H9 (cell line): ENCODE results near the gene ZWILCH. TPM values are rescaled to one million over a fixed set of nuclear protein-coding genes. Genes with fewer than 3 reads are reported as not detected.

Experiments
- DNase-seq: peaks from one replicate; pipeline ENCODE4 v3.0.0-alpha.2; 2017
- H2AFZ ChIP-seq: one replicate; pipeline ENCODE4 v1.6.1; 2013; ENCODE audit warnings: mild to moderate bottlenecking, low read length, control low read depth, moderate library complexity
- H2AK5ac ChIP-seq: 2 replicates; pipeline ENCODE4 v1.6.1; 2013; ENCODE audit warnings: low read length, control low read depth, mixed read lengths; ENCODE audit not compliant: insufficient read length
- H2BK120ac ChIP-seq: one replicate; pipeline ENCODE4 v1.6.1; 2013; ENCODE audit warnings: low read depth, mild to moderate bottlenecking, low read length, control low read depth, inconsistent platforms; ENCODE audit not compliant: poor library complexity, severe bottlenecking
- H2BK12ac ChIP-seq: 2 replicates; pipeline ENCODE4 v1.6.1; 2013; ENCODE audit warnings: low read length, control low read depth, mixed read lengths, low read depth; ENCODE audit not compliant: insufficient read length
- H2BK15ac ChIP-seq: 2 replicates; pipeline ENCODE4 v1.6.1; 2013; ENCODE audit warnings: low read depth, low read length, control low read depth
- H2BK20ac ChIP-seq: one replicate; pipeline ENCODE4 v1.6.1; 2013; ENCODE audit warnings: low read depth, mild to moderate bottlenecking, low read length, control low read depth, inconsistent platforms; ENCODE audit not compliant: poor library complexity, severe bottlenecking
- H2BK5ac ChIP-seq: 2 replicates; pipeline ENCODE4 v1.6.1; 2013; ENCODE audit warnings: low read length, control low read depth, mixed read lengths; ENCODE audit not compliant: insufficient read length
- H3K14ac ChIP-seq: 2 replicates; pipeline ENCODE4 v1.6.1; 2013; ENCODE audit warnings: low read length, control low read depth; ENCODE audit not compliant: insufficient read depth
- H3K18ac ChIP-seq: 2 replicates; pipeline ENCODE4 v1.6.1; 2013; ENCODE audit warnings: low read depth, mild to moderate bottlenecking, mixed read lengths, low read length, control low read depth; ENCODE audit not compliant: insufficient read length
- H3K23ac ChIP-seq: 2 replicates; pipeline ENCODE4 v1.6.1; 2013; ENCODE audit warnings: low read length, control low read depth, mixed read lengths, low read depth; ENCODE audit not compliant: insufficient read length
- H3K23me2 ChIP-seq: 2 replicates; pipeline ENCODE4 v1.6.1; 2013; ENCODE audit warnings: low read depth, mild to moderate bottlenecking, mixed read lengths, low read length, control low read depth; ENCODE audit not compliant: insufficient read length, poor library complexity, severe bottlenecking
- H3K27ac ChIP-seq: 2 replicates; pipeline ENCODE4 v1.5.1; 2013; ENCODE audit warnings: low read length, control low read depth, mixed read lengths, low read depth; ENCODE audit not compliant: insufficient read length
- H3K27me3 ChIP-seq: 2 replicates; pipeline ENCODE4 v1.6.1; 2013; ENCODE audit warnings: low read length, control low read depth, inconsistent platforms; ENCODE audit not compliant: insufficient read depth
- H3K4ac ChIP-seq: 2 replicates; pipeline ENCODE4 v1.6.1; 2013; ENCODE audit warnings: low read depth, mild to moderate bottlenecking, control low read depth, inconsistent platforms, low read length, moderate library complexity
- H3K4me1 ChIP-seq: 2 replicates; pipeline ENCODE4 v1.6.1; 2013; ENCODE audit warnings: low read length, control low read depth, inconsistent platforms; ENCODE audit not compliant: insufficient read depth
- H3K4me2 ChIP-seq: 2 replicates; pipeline ENCODE4 v1.6.1; 2013; ENCODE audit warnings: low read length, control low read depth, mixed read lengths; ENCODE audit not compliant: insufficient read length, insufficient read depth
- H3K56ac ChIP-seq: 2 replicates; pipeline ENCODE4 v1.6.1; 2013; ENCODE audit warnings: low read depth, mild to moderate bottlenecking, mixed read lengths, low read length, control low read depth; ENCODE audit not compliant: insufficient read length
- H3K79me1 ChIP-seq: 2 replicates; pipeline ENCODE4 v1.6.1; 2013; ENCODE audit warnings: low read depth, mild to moderate bottlenecking, moderate library complexity, low read length, control low read depth, inconsistent platforms; ENCODE audit not compliant: insufficient read depth, poor library complexity, severe bottlenecking
- H3K79me2 ChIP-seq: 2 replicates; pipeline ENCODE4 v1.6.1; 2013; ENCODE audit warnings: low read length, control low read depth, inconsistent platforms; ENCODE audit not compliant: insufficient read depth
- H3K9ac ChIP-seq: 2 replicates; pipeline ENCODE4 v1.6.1; 2013; ENCODE audit warnings: low read length, control low read depth, mixed read lengths; ENCODE audit not compliant: insufficient read length; ENCODE audit errors: extremely low read depth
- H3K9me3 ChIP-seq: one replicate; pipeline ENCODE4 v1.6.1; 2013; ENCODE audit warnings: low read depth, low read length, inconsistent platforms; ENCODE audit not compliant: control insufficient read depth
- H3T11ph ChIP-seq: one replicate; pipeline ENCODE4 v1.6.1; 2013; ENCODE audit warnings: mild to moderate bottlenecking, low read length, control low read depth, inconsistent platforms
- H4K20me1 ChIP-seq: one replicate; pipeline ENCODE4 v1.6.1; 2013; ENCODE audit not compliant: control insufficient read depth, insufficient read length, insufficient read depth
- H4K5ac ChIP-seq: 2 replicates; pipeline ENCODE4 v1.6.1; 2013; ENCODE audit warnings: low read depth, mild to moderate bottlenecking, mixed read lengths, low read length, control low read depth; ENCODE audit not compliant: insufficient read length
- H4K8ac ChIP-seq: replicated peaks from 2 replicates; pipeline ENCODE4 v1.6.1; 2013; ENCODE audit warnings: low read length, control low read depth, mixed read lengths, low read depth; ENCODE audit not compliant: insufficient read length
- H4K91ac ChIP-seq: 2 replicates; pipeline ENCODE4 v1.6.1; 2013; ENCODE audit warnings: low read depth, mild to moderate bottlenecking, moderate library complexity, mixed read lengths, low read length, control low read depth; ENCODE audit not compliant: insufficient read length
- H3K27ac Mint-ChIP-seq, 3 experiments: 2 replicates in 2 of 3; 3 replicates in 1 of 3; pipeline ENCODE4 v1.8.0; 2020 to 2021; ENCODE audit warnings: mixed read lengths in 3 of 3, mild to moderate bottlenecking in 1 of 3, moderate library complexity in 1 of 3
- H3K27me3 Mint-ChIP-seq: 2 replicates; pipeline ENCODE4 v1.8.0; 2021; ENCODE audit warnings: low read depth, mild to moderate bottlenecking, moderate library complexity, mixed read lengths
- H3K36me3 Mint-ChIP-seq, 3 experiments: 2 replicates in 2 of 3; 3 replicates in 1 of 3; pipeline ENCODE4 v1.8.0; 2020 to 2021; ENCODE audit warnings: low read depth in 3 of 3, mixed read lengths in 3 of 3; ENCODE audit not compliant: insufficient read depth in 1 of 3
- H3K4me1 Mint-ChIP-seq, 2 experiments: 2 replicates each; pipeline ENCODE4 v1.8.0; 2020; ENCODE audit warnings: mixed read lengths in 2 of 2
- H3K4me3 Mint-ChIP-seq, 2 experiments: 2 replicates in 1 of 2; 3 replicates in 1 of 2; pipeline ENCODE4 v1.8.0; 2020 to 2021; ENCODE audit warnings: mild to moderate bottlenecking in 2 of 2, mixed read lengths in 2 of 2, moderate library complexity in 1 of 2
- H3K9me3 Mint-ChIP-seq, 2 experiments: 2 replicates in 1 of 2; 3 replicates in 1 of 2; pipeline ENCODE4 v1.8.0; 2020; ENCODE audit warnings: mild to moderate bottlenecking in 2 of 2, mixed read lengths in 2 of 2, moderate library complexity in 1 of 2
- CTCF ChIP-seq: fragments of 200-600 bp; sonication (generic); conservative IDR thresholded peaks from 3 replicates; pipeline ENCODE4 v1.8.0; 2021; ENCODE audit warnings: antibody characterized with exemption, mild to moderate bottlenecking
- WGBS: extraction: QIAGEN DNeasy Blood & Tissue Kit; methylation state at CpG from one replicate; pipeline ENCODE4 v1.1.7; 2013; ENCODE audit warnings: missing lambda C conversion rate, low lambda C conversion rate, mixed read lengths; ENCODE audit not compliant: insufficient read length; ENCODE audit errors: extremely low coverage; 5-methylcytosine and 5-hydroxymethylcytosine counted together
- total RNA-seq: library from RNA; stranded (reverse); gene quantifications from 2 replicates; pipeline ENCODE4 v1.2.1, GENCODE V29; 2021

The ZWILCH gene
- total RNA-seq, 1 experiment from 2014 or later, result 47.2 TPM

GRCh38 chr15:66588537-66588936, 83.4 kb downstream of the ZWILCH start:
- H3T11ph ChIP-seq, result no peak overlapping the region
- no peak overlapping the region for H3K18ac ChIP-seq
- Mint-ChIP-seq H3K9me3 (no peaks in the 10 kb centered on the region), H3K36me3 (no peaks in the 10 kb centered on the region), H3K27ac (no peak overlapping the region), H3K27me3 (no peaks in the 10 kb centered on the region; the same call in 1 of the 2 replicates), H3K4me3 (peak overlapping the region; percentile 36 to 45; a peak in 1 of 5 replicates), H3K4me1 (peaks cover 17 to 22% of the 10 kb centered on the region in 2 experiments)
- H3K9me3 ChIP-seq, result no peaks in the 10 kb centered on the region
- H2BK20ac ChIP-seq, result no peak overlapping the region
- no peak overlapping the region for H3K9ac ChIP-seq
- peaks cover 2% of the 10 kb centered on the region for H4K20me1 ChIP-seq
- no peaks in the 10 kb centered on the region for H3K4me1 ChIP-seq
- H3K56ac ChIP-seq, result no peak overlapping the region
- H3K23ac ChIP-seq, result no peak overlapping the region
- H4K8ac ChIP-seq, result no peak overlapping the region
- no peak overlapping the region for H4K5ac ChIP-seq
- no peak overlapping the region for H2BK5ac ChIP-seq
- no peak overlapping the region for H2BK120ac ChIP-seq
- peak overlapping the region; percentile 10 for H2AFZ ChIP-seq
- WGBS, result no CpG with 5 or more reads among the region's 5 CpGs
- H3K4me2 ChIP-seq, result peak overlapping the region; percentile 9
- H2BK12ac ChIP-seq, result no peak overlapping the region
- no peak overlapping the region for H3K4ac ChIP-seq
- no peak overlapping the region for H2BK15ac ChIP-seq
- H3K27me3 ChIP-seq, result no peaks in the 10 kb centered on the region
- TF ChIP-seq CTCF, result peak; percentile 76
- H4K91ac ChIP-seq, result no peak overlapping the region
- no peak overlapping the region for H3K14ac ChIP-seq
- peak; percentile 74 for DNase-seq
- H3K79me1 ChIP-seq, result no peaks in the 10 kb centered on the region
- H2AK5ac ChIP-seq, result no peak overlapping the region
- no peak overlapping the region for H3K27ac ChIP-seq
- no peaks in the 10 kb centered on the region for H3K79me2 ChIP-seq
- no peaks in the 10 kb centered on the region for H3K23me2 ChIP-seq
